HG02763 (cell line): ENCODE data around the gene LILRB2.
"Not testable (repeated sequence)": the region's sequence is repeated elsewhere in the genome, so short reads cannot be mapped to it uniquely, and the experiment has no call there.

Source experiments
- ATAC-seq: cut with Tn5 transposase; IDR thresholded peaks from one replicate; pipeline ENCODE4 v1.9.1; 2021; ENCODE audit warnings: mild to moderate bottlenecking, moderate library complexity; ENCODE audit not compliant: unreplicated experiment

Gene LILRB2

DNA sequence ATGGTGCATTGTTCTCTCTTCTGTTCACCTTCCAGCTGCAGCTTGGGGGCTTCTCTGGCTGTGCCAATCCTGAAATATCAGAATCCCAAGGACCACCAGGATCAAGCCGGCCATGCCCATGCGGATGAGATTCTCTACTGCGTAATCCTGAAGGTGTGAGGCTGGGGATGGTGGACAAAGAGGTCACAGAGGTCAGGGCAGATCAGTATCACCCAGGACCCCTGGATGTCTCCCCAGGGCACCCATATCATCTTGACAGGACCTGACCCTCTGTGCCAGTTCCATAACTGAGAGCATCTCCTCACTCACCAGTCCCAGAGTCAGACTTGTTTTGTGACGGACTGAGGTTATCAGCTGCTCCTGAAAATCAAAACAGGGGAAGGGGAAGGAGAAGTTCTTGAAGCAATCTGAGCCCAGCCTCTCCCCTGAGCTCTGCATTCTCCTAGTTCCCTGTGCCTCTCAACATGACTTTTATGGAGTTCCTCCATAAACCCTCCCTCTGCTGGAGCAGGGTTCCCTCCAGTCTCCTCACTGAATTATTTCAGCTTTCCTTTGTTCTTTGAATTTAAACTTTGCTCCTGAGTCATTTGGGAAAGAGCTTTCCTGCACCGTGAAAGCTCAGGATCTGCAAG is 26.6 kb upstream of the LILRB2 start:
- ATAC-seq, result no peak

DNA sequence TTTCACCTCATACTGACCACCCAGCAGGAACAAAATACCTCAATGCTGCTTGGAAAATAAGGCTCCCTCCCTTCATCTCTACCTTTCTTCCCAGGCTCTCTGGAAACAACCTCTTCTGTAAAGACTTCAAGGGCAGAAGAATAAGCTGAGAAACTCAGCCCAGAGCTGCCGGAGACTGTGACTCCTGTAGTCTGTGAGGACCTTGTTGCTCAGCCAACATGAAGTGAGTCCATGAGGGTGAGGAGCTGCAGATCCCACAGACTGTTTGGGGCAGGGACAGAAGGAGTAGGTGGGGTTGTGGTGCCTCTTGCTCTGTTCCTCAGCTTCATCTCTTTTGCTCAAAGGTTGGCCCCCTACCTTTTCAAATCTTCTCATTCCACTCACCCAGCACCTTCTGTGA is 24.2 kb upstream of the LILRB2 start:
- ATAC-seq, result no peak

DNA sequence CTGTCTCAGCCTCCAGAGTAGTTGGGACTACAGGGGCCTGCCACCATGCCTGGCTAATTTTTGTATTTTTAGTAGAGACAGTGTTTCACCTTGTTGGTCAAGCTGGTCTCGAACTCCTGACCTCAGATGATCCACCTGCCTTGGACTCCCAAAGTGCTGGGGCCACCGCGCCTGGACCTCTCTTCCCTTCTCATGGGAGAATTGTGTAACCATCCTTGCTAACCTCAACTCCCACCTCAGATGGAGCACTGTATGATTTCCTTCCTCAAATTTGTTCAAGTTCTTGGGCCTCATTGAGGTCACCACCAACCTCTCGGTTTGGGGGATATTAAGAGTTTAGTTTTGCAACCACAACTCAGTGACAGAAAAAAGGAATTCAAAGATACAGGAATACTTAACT is 21.3 kb upstream of the LILRB2 start:
- no peak for ATAC-seq

DNA sequence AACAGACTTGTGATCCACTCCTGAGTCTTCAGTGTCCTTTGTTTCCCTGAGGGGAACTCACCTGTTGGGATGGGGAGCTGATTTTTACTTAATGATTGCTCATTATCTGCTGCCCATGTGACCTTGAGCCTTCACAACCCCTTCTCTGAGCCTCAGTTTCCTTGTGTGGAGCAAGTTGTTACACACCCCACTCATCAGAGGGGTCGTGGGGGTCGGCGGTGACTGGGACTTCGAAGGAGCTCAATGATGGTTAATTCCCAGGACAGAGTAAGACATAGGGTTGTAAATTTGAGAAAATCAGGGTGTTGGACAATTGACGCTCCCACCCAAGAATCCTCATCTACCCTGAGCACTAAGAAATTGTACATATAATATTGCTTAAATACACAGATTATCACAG is 18.6 kb upstream of the LILRB2 start:
- no peak for ATAC-seq

DNA sequence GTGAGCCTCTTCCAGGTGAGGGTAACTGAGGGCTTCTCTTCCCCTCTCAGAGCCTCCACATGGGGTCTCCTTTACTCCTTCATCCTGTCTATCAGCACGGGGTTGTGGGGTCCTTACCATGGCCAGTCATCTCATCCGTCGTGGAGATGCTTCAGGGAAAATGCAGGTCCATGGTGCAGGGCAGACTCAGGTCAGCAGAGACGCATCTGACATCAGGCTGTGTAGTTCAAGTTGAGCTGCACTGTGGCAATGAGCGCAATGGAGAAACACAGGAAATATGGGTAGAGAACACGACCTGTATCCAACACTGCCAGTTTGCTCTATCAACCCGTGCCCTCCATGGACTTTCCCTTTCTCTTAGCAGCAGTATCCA is 18.2 kb upstream of the LILRB2 start:
- no peak for ATAC-seq

DNA sequence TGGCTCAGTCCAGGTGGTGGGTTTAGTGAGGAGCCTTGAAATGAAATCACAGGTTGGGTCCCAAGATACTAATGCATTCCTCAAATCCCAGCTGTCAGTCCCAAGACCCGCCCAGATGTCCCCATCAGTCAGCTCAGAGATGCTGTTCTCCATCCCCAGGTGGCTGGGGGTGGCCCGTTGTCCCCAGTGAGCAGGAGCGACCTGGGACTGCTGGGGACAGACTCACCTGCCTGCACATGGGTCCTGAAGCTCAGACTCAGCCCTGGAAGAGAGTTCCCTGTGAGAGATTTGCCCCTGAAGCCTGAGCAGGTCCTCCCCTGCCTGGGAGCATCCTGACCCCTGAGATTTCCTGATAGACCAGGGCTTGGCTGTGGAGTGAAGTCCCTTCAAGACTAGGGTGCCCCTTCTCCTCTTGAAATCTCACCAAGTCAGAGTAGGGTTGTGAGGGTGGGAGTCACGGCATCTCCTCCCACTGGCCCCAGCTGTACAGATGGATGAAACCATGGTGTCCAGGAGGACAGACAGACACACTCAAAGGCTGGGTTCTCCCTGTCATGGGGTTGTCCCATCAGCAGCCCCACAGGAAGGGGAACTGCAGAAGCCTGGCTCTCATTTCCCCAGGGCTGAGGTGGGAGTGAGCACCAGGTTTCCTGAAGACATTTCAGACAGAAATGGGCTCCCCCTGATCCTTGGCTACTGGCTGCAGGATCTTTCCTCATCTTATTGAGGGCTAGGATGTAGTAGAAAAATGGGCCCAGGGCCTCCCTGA is 17.6 kb upstream of the LILRB2 start:
- ATAC-seq, result no peak

DNA sequence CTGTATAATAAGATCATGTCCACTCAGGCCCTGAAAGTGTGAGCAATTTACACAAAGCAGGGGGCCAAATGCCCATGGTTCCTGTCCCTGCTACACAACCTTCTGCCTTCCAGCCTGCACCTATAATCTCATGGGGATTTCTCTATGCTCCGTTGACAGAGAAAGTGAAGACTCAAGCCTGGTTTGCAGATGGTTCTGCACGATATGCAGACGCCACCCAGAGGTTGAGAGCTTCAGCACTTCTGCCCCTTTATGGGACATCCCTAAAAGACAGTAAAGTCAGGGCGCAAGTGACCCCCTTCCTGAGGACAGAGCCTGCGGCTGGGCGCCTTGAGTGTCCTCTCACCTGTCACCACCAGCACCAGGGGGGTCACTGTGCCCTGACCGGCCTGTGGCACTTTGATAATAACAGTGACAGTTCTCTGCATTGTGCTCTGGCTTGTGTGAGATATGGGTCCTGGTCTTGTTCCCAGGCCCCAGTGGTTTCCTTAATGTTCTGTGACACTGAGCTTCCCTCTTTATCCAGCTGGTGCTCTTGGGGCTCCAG is 16.9 kb upstream of the LILRB2 start:
- ATAC-seq, result no peak

DNA sequence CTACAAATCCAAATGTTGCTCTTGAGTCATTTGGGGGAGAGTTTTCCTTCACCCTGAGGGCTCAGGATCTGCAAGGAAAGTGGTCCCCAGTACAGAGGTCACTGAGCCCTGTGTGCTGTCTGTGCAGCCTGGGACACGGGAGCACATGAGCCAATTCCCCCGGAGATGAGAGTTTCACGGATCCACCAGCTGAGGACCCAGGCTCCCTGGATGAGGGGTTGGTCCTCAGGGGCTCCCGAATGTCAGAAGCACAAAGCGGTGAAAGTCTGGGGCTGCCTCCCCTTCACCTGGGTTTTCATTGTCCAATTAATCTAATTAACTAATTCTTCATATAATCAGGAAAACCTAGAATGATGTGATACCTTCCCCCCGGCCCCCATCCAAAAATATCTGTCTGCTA is 13.6 kb upstream of the LILRB2 start:
- ATAC-seq, result no peak

DNA sequence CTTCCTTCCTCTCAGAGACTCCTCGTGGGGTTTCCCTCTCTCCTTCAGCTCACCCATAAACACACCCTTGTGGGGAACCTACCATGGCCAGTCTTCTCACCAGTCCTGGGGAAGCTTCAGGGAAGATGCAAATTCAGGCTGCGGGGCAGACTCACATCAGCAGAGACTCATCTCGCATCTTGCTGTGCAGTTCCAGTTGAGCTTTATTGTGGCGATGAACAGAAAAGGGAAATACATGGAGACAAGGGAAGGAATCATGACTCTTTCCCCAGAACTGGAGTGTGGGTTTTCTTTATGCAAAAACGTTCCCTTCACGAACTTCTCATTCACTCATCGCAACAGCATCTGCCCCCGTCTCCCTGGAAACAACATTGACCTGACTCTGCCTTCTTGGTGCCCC is 8.2 kb upstream of the LILRB2 start:
- not testable (repeated sequence) for ATAC-seq

DNA sequence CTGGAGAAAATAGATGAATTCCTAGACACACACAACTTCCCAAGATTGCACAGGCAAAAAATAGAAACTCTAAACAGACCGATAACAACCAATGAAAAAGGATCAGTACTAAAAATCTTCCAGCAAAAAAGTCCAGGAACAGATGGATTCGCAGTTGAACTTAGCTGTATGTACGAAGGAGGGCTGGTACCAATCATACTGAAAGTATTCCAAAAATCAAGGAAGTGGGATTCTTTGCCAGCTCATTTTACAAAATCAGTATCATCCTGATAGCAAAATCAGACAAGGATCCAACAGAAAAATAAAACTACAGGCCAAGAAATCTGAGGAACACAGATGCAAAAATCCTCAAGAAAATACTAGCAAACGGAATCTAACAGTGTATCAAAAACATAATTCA is 6.5 kb upstream of the LILRB2 start:
- no peak for ATAC-seq

DNA sequence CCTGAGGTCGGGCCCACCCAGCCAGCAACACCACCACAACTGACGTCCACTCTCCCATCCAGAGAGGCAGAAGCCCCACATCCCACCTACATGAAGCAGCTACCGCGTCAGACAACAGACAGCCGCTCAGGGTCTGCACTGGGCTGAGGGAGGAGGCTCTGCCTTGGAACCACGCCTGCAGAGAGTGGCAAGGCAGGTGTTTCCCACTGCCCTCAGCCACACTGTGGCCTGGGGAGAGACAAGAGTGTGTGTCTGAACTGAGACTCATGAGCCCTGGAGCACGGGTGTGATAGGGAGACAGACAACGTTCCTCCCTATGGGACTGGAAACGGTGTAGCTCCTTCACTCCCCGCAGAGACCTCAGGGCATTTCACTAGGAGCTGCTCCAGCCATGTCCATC is 5.4 kb upstream of the LILRB2 start:
- ATAC-seq, result not testable (repeated sequence)

DNA sequence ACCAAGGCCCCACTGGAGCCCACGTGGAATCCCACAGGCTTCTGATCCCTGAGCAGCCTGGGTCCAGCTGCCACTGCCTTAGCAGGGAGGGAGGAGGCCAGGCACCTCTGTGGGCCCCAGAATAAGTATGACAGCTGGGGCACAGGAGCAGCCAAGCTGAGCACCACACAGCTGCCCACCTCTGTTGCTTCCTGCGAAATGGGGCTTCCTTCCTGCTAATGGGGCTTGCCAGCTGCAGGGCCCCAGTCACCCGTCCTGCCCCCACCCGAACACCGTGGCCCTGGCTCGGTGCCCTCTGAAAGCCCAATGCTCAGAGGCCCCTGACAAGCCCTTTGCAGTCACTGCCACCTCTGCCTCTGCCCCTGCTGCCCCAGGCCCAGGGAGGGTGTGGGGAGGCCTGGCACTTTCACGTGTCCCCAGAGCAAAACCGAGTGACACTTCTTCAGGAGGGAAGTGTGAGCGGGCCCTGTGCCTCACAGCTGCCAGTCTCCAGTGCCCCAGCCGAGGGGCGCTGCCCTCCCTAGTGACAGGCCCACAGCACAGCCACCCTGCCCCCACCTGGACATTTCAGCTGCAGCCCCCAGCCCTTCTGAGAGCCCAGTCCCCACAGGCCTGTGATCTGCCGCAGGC is 4.6 kb upstream of the LILRB2 start:
- ATAC-seq, result not testable (repeated sequence)

DNA sequence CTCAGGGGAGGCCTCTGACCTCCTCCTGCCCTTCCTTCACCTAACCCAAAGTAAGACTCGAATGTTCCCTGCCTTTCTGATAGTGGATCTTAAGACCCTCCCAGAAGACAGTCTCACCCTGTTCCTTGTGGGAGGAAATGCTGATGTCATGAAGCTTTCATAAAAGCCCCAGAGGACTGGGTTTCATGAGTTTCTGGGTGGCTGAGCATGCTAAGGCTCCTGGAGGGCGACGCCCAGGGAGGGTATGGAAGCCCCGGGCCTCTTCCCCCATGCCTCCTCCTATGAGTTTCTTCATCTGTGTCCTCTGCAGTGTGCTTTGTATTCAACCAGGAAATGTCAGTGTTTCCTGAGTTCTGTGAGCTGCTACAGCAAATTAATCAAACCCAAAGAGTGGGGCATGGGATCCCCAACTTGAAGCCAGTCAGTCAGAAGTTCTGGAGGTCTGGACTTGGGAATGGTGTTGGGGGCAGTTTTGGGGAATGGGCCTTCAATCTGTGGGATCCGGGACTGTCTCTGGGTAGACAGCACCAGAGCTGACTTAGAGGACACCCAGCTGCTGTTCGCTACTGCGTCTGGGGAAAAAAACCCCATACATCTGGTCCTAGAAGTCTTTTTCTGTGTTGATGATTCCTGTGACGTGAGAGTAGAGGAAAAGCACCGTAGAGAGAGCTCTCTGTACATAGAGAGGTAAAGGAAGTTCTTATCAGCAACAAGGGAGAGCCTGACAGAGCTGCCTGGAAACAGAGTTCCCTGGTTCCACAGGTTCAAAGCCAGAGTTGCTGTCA is 2.0 kb upstream of the LILRB2 start:
- no peak for ATAC-seq

DNA sequence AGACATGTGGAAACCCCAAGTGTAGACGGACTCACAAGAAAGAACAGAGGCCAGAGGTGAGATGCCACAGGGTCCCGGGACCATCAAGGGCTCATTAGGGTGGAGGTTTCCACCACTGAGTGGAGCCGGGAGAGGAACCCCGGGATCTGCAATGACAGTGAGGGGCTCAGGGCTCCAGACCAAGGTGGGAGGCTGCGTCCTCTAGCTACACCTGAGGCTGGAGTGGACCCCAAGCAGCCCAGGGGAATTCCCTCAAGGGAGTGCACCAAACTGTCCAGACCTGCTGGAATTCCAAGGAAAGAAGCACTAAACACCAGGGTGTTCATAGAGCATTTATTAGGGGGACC is 792 bp upstream of the LILRB2 start:
- ATAC-seq, result not testable (repeated sequence)

DNA sequence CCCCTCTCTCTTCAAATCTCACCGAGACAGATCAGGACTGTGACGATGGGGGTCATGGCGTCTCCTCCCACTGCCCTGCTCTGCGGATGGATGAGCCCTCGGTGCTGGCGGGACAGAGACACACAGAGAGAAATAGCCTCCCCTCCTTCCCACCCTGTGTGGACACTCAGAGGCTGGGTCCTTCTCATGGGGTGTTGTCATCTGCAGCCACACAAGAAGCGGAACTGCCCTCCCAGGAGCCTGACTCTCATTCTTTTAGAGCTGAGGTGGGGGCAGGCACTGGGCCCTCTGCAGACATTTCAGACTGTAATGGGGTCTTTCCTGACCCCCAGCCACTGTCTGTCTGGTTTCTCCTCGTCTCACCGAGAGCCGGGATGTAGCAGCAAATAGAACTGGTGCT is 469 bp downstream of the LILRB2 start:
- ATAC-seq, result not testable (repeated sequence)

DNA sequence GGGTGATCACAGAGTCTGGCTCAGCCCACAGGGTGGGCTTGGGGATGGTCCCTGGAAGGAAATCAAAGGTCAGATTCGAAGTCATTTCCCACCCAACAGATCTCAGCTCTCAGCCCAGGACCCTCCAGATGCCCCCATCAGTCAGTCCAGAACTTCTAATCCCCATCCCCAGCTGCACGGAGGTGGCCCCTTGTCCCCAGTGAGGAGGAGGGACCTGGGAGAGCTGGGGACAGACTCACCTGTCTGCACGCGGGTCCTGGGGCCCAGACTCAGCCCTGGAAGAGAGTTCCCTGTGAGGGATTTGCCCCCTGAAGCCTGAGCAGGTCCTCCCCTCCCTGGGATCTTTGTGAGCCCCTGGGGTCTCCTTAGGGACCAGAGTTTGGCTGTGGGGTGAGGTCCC is 885 bp downstream of the LILRB2 start:
- ATAC-seq, result not testable (repeated sequence)

DNA sequence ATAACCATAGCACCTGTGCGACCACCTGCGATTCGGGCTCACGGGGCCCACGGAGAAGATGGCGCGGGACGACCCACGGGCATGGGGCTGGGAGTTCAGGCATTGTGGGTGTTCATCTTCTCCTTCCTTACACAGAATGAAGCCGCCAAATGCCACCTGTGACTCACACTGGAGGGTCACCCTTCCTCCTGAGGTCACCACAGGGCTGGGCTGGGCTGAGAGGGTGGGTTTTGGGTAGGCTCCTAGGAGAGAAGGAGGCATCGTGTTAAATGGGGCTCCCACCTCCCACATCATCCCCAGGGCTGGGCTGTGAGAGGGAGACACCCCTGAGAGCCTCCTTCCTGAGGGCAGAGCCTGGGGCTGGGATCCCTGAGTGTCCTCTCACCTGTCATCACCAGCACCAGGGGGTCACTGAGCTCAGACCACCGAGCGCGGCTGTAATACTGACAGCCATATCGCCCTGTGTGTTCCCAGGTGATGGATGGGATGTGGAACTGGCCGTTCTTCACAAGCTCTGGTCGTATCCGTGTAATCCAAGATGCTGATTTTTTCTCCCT is 1.4 kb downstream of the LILRB2 start:
- no peak for ATAC-seq

DNA sequence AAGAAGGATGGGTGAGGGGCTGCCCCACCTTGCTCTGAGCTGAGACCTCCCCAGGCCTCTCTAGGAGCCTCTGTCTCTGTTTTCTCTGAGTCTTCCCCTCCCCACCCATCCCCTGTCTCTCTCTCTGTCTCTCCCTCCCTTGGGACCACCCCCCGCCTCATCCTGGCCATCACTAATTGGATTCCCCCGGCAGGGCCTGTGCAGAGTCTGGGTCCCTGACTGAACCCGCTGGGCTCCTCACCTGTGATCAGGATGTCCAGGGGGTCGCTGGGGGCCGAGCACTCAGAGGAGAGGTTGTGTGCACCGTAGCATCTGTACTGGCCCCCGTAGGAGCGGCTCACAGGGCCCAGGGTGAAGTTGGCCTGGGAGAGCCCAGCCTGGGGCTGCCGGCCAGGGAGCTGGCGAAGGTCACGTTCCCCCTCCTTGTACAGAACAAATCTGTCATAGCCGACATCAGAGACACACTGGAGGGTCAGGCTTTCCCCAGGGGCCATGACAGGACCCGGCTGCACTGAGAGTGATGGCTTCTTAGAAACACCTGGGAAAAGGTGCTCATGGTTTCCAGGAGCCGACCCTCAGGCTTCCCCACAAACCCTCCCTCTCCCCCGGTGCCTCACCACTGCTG is 2.2 kb downstream of the LILRB2 start:
- not testable (repeated sequence) for ATAC-seq

DNA sequence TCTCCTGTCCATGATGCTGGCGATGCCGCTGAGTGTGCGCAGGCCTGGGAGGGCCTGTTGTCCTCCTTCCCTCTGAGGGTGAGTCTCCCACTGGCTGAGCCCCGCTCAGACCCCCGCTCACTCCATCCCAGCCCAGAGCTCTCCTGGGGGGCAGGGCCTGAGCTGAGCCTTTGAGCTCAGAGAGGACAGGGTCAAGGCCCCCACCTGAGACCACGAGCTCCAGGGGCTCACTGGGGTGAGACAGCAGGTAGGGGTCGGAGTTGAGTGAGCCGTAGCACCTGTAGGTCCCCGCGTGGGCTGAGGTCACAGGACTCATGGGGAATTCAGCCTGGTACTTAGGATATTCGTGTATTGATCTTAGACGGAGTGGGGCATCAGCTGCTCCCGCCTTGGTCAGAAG is 2.9 kb downstream of the LILRB2 start:
- not testable (repeated sequence) for ATAC-seq

DNA sequence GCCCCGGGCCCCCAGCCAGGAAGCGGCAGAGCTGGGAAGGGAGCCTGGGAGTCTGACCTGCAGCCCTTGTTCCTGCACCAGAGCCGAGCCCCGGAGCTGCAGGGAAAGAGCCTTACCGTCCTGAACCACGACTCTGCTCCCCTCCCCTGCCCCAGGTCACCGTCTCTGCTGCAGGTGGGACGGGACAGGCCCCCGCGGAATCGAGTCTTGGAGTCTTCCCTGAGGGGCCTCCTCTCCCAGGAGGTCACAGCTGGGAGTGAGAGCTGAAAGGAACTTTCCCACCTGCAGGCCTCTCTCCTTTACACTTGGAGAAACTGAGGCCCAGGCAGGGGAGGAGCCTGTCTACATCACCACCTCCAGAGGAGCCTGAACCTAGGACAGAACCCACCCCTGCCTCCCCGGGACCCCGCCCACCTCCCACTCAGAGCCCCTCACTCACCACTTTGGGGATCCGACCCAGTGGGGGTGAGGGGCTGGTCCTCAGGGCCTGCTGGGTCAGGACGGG is 3.7 kb downstream of the LILRB2 start:
- ATAC-seq, result not testable (repeated sequence)
